ENCODE data around the gene B3GALT6. TPM values are rescaled to one million over a fixed set of nuclear protein-coding genes. Genes with fewer than 3 reads are reported as not detected.
"Not testable (repeated sequence)": the region's sequence is repeated elsewhere in the genome, so short reads cannot be mapped to it uniquely, and the experiment has no call there.

The B3GALT6 gene
- polyA plus RNA-seq, 4 donors = 19.8 to 24.4 (median 21.4) TPM

DNA sequence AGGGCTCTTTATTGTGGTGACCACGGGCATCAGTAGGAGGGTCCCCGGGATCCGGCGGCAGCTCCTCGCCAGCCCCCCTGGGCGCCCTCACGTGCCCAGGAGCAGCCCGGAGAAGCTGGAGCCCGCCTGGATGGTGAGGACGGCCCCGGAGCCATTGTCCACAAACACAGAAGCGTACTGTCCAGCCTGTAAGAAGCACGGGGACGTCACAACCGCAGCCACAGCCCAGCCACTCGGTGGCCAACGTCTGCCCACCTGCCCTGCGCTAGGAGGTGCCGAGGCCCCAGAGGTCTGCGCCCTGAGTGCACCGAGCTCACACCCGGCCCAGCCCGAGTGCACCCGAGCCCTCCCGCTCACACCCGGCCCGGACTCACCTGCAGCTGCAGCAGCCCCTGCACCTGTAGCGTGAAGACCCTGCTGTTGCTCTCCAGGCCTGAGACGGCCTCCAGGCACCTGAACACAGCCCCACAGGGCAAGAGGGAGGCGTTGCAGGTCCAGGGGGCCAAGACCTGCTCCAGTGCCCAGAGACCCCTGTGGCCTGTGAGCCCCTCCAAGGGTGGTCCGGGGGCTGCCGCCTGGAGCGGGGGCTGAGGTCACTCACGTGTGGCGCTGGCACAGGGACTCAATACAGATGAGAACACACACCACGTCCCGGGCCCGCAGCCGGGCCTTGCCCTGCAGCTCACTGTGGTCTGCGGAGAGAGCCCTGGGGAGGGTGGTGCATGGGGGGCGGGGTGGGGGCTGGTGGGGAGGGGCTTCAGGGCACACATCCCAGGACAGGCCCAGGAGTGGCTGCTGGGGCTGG, 10.6 kb downstream of the B3GALT6 start:
- no peak for DNase-seq (ENCODE audit: low read depth in 4 of 4, low spot score in 2 of 4)

DNA sequence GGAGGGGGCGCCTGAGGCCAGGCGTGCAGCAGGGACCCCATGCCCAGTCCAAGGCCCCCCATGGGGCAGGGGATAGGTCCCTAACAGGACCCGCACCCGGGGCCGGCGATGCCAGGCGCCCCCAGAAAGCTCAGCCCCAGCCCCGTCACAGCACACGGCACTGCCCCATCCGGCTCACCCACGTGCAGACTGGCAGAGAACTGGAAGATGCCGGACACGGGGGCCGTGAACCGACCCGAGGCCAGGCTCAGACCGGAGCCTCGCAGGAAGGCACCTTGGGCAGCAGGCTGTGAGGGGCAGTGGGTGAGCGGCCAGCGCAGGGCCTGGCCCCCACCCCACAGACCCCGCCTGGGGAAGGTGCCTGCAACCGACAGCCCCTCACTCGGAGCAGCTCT, 11.2 kb downstream of the B3GALT6 start:
- no peak for DNase-seq (ENCODE audit: low read depth in 4 of 4, low spot score in 2 of 4)

DNA sequence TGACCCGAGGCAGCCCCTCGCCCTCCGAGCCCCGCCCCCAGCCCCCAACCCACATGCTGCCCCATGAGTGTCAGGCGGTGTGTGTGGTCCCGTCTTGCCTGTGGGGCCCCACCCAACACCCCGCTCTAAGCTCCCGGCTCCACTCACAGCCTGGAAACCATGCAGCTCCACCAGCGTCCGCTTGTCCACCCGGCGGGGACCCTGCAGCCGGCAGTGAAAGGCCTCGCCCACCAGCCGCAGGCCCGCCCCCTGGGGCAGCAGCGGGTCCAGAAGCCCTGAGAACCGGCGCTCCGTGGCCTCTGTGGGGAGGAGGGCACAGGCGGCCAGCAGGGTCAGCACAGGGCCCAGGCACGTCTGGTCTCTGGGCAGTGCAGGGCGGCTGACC, 11.8 kb downstream of the B3GALT6 start:
- DNase-seq (ENCODE audit: low read depth in 4 of 4, low spot score in 2 of 4) = no peak

DNA sequence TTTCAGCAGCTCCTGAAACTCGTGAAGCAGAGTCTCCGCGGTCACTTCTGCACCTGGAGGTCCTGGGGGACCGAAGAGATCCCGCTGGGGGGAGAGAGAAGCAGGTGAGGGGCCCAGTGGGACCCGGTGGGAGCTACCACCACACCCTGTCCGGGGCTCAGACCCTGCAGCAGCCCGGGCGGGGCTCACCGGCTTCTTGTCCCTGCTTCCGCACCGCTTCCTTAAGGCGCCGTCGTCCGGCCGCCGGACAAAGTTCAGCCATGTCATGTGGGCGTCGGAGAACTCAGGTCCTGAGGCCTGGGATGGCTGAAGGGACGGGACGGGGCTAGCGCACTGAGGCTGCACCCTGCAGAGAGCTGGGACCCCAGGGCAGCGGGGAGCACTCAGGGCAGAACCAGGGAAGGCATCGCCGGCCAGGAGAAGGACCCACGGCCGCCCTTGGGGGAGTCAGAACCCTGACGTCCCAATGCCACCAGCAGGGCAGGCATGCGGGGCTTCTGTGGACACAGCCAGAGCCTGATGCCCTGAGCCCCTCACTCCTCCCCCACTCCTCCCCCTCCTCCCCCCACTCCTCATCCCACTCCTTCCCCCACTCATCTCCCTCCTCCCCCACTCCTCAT, 12.3 kb downstream of the B3GALT6 start:
- DNase-seq (ENCODE audit: low read depth in 4 of 4, low spot score in 2 of 4) = no peak

DNA sequence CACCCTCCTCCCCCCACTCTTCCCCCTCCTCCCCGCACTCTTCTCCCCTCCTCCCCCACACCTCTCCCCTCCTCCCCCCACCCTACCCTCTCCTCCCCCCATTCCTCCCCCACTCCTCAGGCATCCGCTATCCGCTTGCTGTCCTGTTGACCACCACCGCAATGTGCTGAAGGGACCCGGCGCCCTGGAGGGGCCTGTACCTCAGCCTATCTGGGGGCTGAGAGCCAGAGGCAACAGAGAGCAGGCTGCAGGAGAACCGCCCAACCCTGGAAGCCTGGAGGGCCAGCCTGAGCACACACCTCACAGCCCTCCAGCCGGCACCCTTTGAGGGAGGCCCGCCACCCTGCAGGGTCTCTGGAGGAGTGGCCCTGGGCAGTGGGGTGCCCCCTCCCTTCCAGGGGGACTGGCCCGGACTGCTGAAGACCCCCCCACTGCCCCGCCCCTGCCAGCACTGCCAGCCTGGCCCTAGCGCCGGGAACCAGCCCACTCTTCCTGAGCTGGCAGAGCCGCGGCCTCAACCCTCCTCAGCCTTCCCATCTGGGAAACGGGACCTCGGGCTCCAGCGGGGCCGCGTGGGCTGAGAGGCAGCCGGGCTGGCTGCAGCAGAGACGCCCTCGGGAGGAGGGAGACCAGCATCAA, 13.3 kb downstream of the B3GALT6 start:
- DNase-seq (ENCODE audit: low read depth in 4 of 4, low spot score in 2 of 4) = no peak

DNA sequence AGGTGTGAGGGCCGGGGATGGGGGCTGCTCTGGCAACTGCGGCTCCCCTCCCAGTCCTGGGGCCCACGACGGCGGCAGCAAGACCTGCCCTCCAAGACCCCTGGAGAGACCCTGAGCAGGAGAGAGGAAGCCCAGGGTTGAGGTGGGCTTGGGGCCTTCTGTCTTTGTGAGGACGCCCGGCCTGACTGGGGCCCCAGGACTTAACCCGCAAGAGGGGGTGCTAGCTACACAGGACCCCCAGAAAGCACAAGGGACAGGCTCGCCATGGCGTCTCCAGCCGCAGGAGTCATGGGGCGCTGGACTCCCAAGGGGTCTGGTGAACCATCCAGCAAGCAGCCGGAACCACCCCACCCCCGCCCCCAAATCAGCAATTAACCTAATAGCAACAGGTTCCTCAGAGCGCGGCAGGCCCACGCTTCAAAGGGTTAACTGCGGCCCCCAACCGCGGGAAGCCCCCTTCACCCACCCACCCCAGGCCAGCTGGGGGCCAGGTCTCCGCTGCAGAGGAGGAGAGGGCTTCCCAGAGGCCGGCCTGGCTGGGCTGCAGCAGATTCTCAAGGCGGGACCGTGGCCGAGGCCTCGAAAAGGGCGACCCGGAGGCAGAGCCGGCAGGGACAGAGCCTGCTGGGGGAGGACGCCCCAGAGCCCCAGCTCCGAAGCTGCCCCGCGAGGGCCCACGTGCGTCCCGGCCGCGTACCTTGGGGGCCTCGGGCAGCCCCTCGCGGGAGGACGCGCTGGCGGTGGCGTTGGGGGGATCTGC, 14.0 kb downstream of the B3GALT6 start:
- DNase-seq (ENCODE audit: low read depth in 4 of 4, low spot score in 2 of 4) = no peak

DNA sequence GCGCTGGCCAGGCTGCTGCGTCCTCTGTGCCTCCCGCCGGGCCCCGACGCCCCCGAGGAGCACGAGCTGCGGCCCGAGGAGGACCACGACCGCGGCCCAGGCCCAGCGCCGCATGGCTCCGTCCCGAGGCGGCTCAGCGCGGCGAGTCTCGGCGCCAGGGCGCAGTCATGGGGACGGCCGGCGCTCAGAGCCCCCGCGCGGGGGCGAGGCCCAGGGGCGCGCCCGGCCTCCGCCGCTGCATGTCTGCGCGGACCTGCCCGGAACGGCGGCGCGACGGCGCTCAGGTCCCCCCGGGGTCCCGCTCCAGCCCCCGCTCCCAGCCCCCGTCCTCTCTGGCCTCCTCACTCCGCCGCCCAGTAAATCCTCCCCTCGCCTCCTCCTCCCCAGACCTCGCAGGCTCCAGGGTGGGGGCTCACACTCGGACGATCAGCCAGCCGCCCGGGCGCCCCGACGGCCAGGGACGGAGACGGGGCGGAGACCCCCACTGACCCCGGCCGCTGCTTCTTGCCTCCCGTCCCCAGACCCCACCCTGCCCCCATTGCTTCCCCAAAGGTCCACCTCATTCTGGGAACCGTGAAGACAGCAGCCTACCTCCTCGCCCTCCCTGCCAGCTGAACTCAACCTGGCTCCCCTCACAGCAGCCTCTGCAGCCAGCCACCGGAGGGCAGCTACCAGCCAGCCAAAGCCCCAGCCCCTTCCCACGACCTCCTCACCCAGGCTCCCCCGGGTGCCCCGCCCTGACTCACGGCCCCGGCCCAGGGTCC, 14.7 kb downstream of the B3GALT6 start, which contains the start of gene C1QTNF12:
Gene C1QTNF12, minus strand, starts transcription at position 146 of the 764 bp plus-strand sequence. Its CDS starts 32 bp downstream, at position 114.
- DNase-seq (ENCODE audit: low read depth in 4 of 4, low spot score in 2 of 4) = no peak

DNA sequence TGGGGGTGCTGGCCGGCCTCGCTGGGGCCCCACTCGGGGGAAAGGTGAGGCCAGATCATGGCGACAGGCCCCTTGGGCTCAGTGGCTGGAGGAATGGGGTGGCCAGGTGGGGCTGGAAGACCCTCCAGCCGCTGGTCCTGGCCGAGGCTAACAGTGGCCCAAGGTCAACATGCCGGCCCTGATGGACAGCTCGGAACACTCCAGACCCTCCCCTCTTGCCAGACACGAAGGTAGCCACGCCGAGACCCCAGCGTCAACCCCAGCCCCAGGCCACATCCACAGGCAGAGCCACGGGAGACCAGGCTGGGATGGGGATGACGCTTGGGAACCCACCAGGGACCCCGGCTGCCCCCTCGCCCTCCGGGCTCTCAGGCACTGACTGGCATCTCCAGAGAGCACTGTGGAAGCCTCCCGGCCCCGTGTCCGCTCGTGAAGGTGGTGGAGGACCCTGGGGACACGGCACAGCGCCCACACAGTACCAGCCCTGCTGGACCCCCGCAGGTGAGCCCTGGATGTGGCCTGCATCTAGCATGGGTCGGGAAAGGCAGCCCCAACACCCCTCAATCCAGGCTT, 15.4 kb downstream of the B3GALT6 start:
- DNase-seq (ENCODE audit: low read depth in 4 of 4, low spot score in 2 of 4) = no peak

DNA sequence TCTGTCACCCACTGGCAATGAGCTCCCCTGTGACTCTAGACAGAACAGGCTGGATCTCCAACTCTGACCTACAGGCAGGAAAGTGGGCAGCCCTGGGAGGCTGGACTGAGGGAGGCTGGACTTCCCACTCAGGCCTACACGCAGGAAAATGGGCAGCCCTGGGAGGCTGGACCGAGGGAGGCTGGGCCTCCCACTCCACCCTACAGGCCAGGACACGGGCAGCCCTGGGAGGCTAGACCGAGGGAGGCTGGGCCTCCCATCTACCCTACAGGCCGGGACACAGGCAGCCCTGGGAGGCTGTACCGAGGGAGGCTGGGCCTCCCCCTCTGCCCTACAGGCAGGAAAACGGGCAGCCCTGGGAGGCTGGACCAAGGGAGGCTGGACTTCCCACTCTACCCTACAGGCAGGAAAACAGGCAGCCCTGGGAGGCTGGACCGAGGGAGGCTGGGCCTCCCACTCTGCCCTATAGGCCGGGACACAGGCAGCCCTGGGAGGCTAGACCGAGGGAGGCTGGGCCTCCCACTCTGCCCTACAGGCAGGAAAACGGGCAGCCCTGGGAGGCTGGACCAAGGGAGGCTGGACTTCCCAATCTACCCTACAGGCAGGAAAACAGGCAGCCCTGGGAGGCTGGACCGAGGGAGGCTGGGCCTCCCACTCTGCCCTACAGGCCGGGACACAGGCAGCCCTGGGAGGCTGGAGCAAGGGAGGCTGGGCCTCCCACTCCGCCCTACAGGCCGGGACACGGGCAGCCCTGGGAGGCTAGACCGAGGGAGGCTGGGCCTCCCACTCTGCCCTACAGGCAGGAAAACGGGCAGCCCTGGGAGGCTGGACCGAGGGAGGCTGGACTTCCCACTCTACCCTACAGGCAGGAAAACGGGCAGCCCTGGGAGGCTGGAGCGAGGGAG, 16.2 kb downstream of the B3GALT6 start:
- not testable (repeated sequence) for DNase-seq (ENCODE audit: low read depth in 4 of 4, low spot score in 2 of 4)

DNA sequence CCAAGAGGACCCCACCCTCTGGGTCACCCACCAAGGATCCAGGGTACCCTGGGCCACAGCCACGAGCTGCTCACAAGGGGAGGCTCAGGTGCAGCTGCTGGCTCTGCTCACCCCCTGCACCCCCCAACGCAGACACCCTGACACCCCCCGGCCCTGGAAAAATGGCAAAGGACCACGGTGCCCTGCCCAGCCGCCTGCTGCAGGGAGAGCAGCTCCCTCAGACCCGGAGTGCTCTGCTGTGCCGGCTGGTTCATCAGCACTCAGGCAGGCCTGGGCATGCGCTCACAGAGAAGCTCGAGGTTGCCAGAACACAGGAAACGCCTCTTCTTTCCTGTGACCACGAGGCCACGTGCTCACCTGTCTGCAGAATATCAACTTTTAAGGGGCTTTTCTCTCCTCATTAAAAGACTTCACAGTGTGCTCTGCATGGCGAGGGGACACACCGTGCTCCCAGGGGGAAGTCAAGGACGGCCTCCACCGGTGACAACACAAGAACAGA, 18.8 kb downstream of the B3GALT6 start:
- no peak for DNase-seq (ENCODE audit: low read depth in 4 of 4, low spot score in 2 of 4)

DNA sequence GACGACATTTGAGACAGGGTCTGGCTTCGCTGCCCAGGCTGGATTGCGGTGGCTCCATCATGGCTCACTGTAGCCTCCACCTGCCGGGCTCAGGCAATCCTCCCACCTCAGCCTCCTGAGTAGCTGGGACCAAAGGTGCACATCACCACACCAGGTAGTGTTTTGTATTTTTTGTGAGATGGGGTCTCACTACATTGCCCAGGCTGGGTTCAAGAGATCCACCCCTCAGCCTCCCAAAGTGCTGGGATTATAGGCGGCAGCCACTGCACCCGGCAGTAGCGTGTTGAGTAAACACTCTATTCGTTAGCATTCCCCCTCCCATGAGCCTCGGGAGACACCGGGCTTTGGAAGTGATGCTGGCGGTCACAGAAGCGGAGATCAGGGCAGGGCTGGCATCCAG, 21.3 kb downstream of the B3GALT6 start:
- DNase-seq (ENCODE audit: low read depth in 4 of 4, low spot score in 2 of 4) = no peak

DNA sequence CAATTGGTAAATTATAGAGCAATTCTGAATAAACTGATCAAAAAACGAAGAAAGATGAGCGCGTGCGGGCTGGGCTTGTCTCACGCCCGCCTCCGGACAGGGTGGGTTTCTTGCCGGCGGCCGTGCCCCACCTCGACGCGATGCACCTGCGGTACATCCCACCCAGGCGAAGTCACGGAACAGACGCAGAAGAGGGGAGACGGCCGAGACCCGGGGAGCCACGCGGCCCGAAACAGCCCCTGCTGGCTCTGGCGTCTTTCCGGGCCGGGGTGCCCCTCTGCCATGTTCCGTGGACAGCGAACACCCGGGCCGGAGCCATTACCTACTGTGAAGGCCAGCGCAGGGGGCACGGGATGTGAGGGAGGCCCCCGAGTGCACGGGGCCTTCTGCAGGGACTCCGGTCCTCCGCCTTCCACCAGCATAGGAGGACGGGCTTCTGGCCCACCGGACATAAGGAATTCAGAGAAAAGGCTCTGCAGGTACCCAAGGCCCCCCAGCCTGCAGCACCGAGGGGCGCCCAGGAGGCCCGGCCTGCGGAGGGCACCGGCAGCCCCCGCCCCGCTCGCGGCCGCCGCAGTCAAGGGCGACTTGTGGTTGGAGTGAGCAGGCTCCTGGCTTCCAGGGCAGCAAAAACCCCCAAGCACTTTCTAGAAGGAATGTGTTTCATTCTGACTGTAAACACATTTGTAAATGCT, 22.1 kb downstream of the B3GALT6 start:
- DNase-seq (ENCODE audit: low read depth in 4 of 4, low spot score in 2 of 4) = no peak

DNA sequence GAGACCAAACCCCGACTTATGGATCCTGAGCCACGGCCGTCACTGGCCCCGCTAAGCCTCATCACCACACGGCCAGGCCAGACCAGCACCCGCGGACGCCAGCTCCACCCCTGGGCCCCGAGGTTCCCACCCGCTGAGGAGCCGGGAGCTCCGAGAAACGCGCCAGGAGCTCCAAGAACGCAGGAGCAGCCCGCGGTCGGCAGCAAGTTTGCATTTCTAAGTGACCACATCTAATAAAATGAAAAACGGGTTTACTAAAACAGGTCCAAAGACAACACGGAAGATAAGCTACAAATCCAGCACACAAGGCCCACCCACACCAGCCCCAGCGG, 22.6 kb downstream of the B3GALT6 start:
- no peak for DNase-seq (ENCODE audit: low read depth in 4 of 4, low spot score in 2 of 4)

DNA sequence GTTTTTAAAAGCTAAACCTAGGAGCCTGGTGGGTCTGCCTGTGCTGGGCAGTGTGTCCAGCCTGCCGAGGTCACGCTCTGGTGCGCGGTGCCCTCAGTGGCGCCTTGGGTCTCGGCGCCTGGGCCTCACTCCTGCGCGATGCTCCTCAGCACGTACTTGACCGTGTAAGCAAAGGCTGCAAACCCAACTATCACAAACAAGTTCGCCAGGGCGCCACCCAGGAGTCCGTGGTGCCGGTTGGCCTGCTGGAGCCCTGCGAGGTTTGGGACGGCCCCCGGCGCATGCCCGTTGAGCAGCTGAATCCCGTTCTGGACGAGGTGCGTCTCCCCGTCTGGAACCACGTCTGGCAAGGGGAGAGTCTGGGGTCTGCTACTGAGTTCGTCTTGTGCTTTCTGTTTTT, 23.0 kb downstream of the B3GALT6 start:
- DNase-seq (ENCODE audit: low read depth in 4 of 4, low spot score in 2 of 4) = no peak

DNA sequence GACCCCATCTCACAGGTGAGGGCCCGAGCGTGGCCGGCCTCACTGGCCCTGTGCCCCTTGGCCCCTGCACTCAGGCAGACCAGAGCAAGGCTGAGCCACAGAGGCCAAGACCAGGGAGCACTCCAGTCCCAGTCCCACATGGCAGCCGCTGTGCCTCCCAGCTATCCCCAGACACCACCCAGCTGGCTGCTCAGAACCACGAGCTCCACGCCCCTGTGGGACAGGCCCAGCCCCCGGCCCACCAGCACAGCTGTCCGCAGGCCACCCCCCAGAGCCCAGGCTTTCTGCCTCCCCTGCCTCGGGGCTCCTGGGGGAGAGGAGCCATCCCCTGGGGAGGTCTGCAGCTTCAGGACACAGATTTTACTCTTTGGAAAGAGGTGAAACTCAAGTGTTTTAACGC, 23.6 kb downstream of the B3GALT6 start:
- DNase-seq (ENCODE audit: low read depth in 4 of 4, low spot score in 2 of 4) = no peak

DNA sequence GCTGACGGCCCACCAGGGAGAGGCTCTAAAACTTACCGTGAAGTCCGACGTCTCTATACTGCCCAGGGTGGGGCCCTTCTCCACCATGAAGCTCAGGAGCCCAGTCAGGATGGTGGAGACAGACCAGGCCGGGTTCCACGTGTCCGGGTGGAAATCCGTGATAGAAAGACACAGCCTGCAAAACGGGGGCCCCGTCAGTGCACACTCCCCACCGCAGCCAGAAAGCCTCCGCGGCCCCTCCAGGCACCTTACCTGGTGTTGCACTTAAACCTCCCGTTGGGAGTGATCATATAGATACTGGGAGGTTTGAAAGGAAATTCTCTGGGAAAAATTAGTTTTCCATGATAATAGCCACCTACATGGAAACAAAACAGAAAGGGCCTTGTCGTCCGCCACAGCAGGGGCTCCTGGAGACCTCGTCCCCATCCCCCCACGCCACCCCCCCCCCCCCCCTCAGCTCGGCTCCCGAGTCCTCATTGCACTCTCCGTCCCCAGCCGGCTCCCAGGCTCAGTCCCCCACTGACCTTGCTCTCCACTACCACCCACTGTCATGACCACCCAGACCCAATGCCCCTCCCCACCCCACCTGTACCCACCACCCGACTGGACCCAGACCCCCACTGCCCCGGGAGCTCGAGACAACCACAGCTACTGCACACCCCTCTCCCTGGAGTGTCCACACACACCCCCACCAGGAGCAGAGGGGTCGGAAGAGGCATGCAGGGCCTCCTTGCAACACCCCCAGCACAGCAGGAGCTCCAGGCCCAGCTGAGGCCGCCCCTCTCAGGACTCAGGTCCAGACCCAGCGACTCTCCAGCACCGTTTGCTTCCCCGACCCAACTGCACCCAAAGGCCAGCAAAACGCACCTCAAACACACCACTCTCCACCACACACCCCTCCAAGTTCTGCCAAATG, 25.2 kb downstream of the B3GALT6 start:
- no peak for DNase-seq (ENCODE audit: low read depth in 4 of 4, low spot score in 2 of 4)

DNA sequence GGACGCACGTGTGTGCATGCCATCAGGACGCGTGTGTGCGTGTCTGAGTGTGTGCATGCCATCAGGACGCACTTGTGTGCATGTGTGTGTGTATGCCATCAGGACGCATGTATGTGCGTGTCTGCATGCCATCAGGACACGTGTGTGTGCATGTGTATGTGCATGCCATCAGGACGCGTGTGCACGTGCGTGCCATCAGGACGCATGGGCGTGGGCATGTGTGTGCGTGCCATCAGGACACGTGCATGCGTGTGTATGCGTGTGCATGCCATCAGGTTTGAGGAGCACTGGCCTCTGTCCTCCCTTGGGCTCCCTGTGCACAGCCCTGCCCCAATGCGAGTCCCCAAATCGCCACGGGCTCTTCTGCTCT, 27.1 kb downstream of the B3GALT6 start:
- DNase-seq (ENCODE audit: low read depth in 4 of 4, low spot score in 2 of 4) = no peak

Data from left renal cortex interstitium (tissue), 4 donors.